Measurements from ENCODE around the gene GULP1. TPM values are rescaled to one million over a fixed set of nuclear protein-coding genes. Genes with fewer than 3 reads are reported as not detected.

The GULP1 gene
- total and polyA plus RNA-seq, 4 donors, result 25.3 to 78.2 (median 48.2) TPM

DNA sequence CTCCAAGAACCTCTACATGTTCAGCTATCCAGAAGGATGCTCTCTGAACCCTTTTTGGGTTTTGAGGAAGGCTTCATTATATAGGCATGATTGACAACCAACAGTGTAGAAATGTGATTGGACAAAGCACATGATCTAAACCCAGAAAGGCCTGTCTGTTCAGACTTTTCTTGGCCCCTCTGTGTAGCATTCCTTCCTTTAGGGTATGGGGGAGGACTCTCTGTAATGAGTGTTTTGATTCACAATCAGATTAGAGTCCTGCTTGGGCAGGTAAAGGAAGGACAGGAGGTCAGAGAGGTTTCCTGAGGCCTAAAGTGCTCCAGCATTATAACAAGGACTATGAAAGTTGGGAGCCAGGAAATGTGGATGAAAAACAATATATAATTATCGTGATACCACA, 13.6 kb downstream of the GULP1 start:
- no peak for DNase-seq (ENCODE audit: low read depth in 4 of 6, low spot score in 6 of 6)
- Histone ChIP-seq H3K27me3 (ENCODE audit: control insufficient read depth, insufficient read depth, low read length) (no peaks in the 10 kb centered on the region), H3K27ac (ENCODE audit: low read depth, low read length) (no peak overlapping the region), H3K36me3 (ENCODE audit: control insufficient read depth, insufficient read depth, low read length) (no peaks in the 10 kb centered on the region), H3K4me3 (ENCODE audit: low read depth, low read length) (no peak overlapping the region), H3K9me3 (ENCODE audit: control insufficient read depth, insufficient read depth, low read length) (no peaks in the 10 kb centered on the region), H3K4me1 (ENCODE audit: control insufficient read depth, insufficient read depth, low read length) (no peaks in the 10 kb centered on the region)
- no CpG with 5 or more reads among the region's 1 CpG for WGBS (ENCODE audit: insufficient coverage)

DNA sequence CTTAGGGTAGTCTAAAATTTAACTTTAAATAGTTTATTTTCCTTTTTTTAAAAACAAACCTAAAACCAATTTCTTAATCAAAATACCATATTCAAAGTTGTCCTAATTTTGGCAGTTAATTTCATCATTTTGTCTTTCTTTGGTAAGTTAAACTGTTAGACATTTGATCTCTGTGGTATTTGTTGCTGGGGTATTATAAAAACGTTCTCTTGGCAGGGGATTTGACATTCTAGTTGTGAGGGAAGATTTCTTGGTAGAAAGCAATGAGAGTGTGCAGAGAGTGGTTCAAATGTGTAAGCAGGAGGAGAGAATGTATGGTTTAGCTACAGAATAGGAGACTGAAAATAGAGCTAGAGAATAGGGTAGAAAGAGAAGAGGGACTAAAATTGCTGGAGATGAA, 14.6 kb downstream of the GULP1 start:
- no peak for DNase-seq (ENCODE audit: low read depth in 4 of 6, low spot score in 6 of 6)
- no peak overlapping the region for H3K4me3 ChIP-seq (ENCODE audit: low read depth, low read length)
- H3K9me3 ChIP-seq (ENCODE audit: control insufficient read depth, insufficient read depth, low read length), result no peaks in the 10 kb centered on the region
- H3K36me3 ChIP-seq (ENCODE audit: control insufficient read depth, insufficient read depth, low read length), result no peaks in the 10 kb centered on the region
- H3K27me3 ChIP-seq (ENCODE audit: control insufficient read depth, insufficient read depth, low read length), result no peaks in the 10 kb centered on the region
- 8% methylated on average over 1 of the region's 1 CpG for WGBS (ENCODE audit: insufficient coverage)
- H3K27ac ChIP-seq (ENCODE audit: low read depth, low read length), result no peak overlapping the region
- H3K4me1 ChIP-seq (ENCODE audit: control insufficient read depth, insufficient read depth, low read length), result no peaks in the 10 kb centered on the region

DNA sequence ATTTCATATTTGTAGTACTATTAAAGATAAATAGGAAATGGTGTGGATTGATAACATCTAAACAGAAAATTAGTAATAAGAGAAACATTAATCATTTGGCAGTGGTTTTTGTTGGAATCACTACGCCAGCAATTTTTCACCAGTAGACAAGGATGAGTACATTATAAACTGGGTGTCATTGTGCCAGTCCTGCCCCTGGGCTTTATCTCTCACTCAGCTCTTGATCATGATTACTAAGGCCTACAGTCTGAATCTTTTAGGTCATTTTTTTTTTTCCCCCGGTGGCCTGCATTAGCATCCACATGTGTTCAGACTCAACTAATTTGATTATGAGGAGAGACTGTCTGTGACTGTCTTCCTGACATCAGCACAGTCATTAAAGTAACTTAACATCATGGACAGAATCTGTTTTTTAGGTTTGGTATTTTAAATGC, 16.2 kb downstream of the GULP1 start:
- H3K4me1 ChIP-seq (ENCODE audit: control insufficient read depth, insufficient read depth, low read length), result no peaks in the 10 kb centered on the region
- H3K4me3 ChIP-seq (ENCODE audit: low read depth, low read length), result no peak overlapping the region
- H3K27ac ChIP-seq (ENCODE audit: low read depth, low read length), result no peak overlapping the region
- H3K9me3 ChIP-seq (ENCODE audit: control insufficient read depth, insufficient read depth, low read length), result no peaks in the 10 kb centered on the region
- no peaks in the 10 kb centered on the region for H3K27me3 ChIP-seq (ENCODE audit: control insufficient read depth, insufficient read depth, low read length)
- WGBS (ENCODE audit: insufficient coverage), result no CpG with 5 or more reads among the region's 2 CpGs
- no peaks in the 10 kb centered on the region for H3K36me3 ChIP-seq (ENCODE audit: control insufficient read depth, insufficient read depth, low read length)
- no peak for DNase-seq (ENCODE audit: low read depth in 4 of 6, low spot score in 6 of 6)

DNA sequence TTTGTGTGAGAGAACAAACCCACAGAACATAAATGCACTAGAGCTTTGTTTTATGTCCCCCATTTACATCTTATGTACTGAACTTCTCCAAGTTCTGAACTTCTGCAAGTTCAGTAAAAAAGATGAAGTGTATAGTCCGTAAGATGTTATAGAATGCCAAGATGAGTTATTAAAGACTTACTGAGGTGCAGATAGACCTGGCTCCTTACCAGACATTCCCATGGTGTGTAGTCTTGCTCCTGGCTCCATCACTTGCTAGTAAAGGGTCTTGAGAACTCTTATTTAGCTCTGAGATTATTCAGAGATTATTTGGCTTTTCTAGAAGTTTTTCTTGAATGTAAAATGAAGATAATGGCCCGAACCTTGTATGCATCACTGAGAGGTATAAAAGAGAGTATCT, 16.8 kb downstream of the GULP1 start:
- WGBS (ENCODE audit: insufficient coverage), result 40% methylated on average over 2 of the region's 2 CpGs
- Histone ChIP-seq H3K36me3 (ENCODE audit: control insufficient read depth, insufficient read depth, low read length) (no peaks in the 10 kb centered on the region), H3K4me3 (ENCODE audit: low read depth, low read length) (no peak overlapping the region), H3K9me3 (ENCODE audit: control insufficient read depth, insufficient read depth, low read length) (no peaks in the 10 kb centered on the region), H3K27me3 (ENCODE audit: control insufficient read depth, insufficient read depth, low read length) (no peaks in the 10 kb centered on the region), H3K4me1 (ENCODE audit: control insufficient read depth, insufficient read depth, low read length) (no peaks in the 10 kb centered on the region), H3K27ac (ENCODE audit: low read depth, low read length) (no peak overlapping the region)
- DNase-seq (ENCODE audit: low read depth in 4 of 6, low spot score in 6 of 6), result no peak

DNA sequence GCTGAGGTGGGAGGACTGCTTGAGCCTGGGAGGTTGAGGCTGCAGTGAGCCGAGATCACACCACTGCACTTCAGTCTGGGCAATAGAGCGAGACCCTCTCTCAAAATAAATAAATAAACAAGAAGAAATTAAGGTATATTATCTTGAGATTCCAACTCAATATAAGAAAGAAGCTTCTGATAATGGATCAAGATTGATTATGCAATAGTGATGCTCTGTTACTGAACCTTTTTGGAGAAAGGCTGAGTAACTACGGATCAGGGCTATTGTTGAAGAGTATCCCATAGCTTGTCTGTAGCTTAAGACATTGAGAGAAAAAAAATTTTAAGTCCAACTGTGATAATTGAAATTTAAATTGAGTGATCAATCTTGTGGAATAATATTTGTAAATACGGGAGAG, 17.7 kb downstream of the GULP1 start:
- 100% methylated on average over 1 of the region's 4 CpGs for WGBS (ENCODE audit: insufficient coverage)
- no peak for DNase-seq (ENCODE audit: low read depth in 4 of 6, low spot score in 6 of 6)
- Histone ChIP-seq H3K27ac (ENCODE audit: low read depth, low read length) (no peak overlapping the region), H3K4me1 (ENCODE audit: control insufficient read depth, insufficient read depth, low read length) (no peaks in the 10 kb centered on the region), H3K4me3 (ENCODE audit: low read depth, low read length) (no peak overlapping the region), H3K9me3 (ENCODE audit: control insufficient read depth, insufficient read depth, low read length) (no peaks in the 10 kb centered on the region), H3K27me3 (ENCODE audit: control insufficient read depth, insufficient read depth, low read length) (no peaks in the 10 kb centered on the region), H3K36me3 (ENCODE audit: control insufficient read depth, insufficient read depth, low read length) (no peaks in the 10 kb centered on the region)

GRCh38 chr2:188314314-188315054, 22.8 kb downstream of the GULP1 start:
- 100% methylated on average over 1 of the region's 6 CpGs for WGBS (ENCODE audit: insufficient coverage)
- no peak for DNase-seq (ENCODE audit: low read depth in 4 of 6, low spot score in 6 of 6)
- no peaks in the 10 kb centered on the region for H3K27me3 ChIP-seq (ENCODE audit: control insufficient read depth, insufficient read depth, low read length)
- peaks cover 2% of the 10 kb centered on the region for H3K9me3 ChIP-seq (ENCODE audit: control insufficient read depth, insufficient read depth, low read length)
- H3K36me3 ChIP-seq (ENCODE audit: control insufficient read depth, insufficient read depth, low read length), result no peaks in the 10 kb centered on the region
- H3K4me1 ChIP-seq (ENCODE audit: control insufficient read depth, insufficient read depth, low read length), result no peaks in the 10 kb centered on the region
- no peak overlapping the region for H3K27ac ChIP-seq (ENCODE audit: low read depth, low read length)
- H3K4me3 ChIP-seq (ENCODE audit: low read depth, low read length), result no peak overlapping the region

DNA sequence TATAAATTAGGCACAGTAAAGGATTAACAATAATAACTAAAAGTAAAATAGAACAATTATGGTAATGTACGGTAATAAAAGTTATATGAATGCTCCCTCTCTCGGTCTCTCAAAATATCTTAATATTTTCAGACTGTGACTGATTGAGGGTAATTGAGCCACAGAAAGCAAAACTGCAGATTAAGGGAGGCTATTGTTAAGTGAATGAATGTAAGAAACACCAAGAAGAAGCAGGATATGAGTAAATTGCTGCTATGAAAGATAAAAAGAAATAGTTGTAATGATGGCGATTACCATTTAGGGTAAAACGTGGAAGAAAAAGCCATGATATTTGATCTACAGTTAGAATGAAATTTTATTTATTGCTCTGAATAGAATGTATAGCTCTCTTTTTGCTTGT, 24.1 kb downstream of the GULP1 start:
- H3K9me3 ChIP-seq (ENCODE audit: control insufficient read depth, insufficient read depth, low read length), result peaks cover 2% of the 10 kb centered on the region
- H3K27ac ChIP-seq (ENCODE audit: low read depth, low read length), result peak overlapping the region; percentile 33
- no peaks in the 10 kb centered on the region for H3K27me3 ChIP-seq (ENCODE audit: control insufficient read depth, insufficient read depth, low read length)
- no peak for DNase-seq (ENCODE audit: low read depth in 4 of 6, low spot score in 6 of 6)
- H3K36me3 ChIP-seq (ENCODE audit: control insufficient read depth, insufficient read depth, low read length), result no peaks in the 10 kb centered on the region
- H3K4me1 ChIP-seq (ENCODE audit: control insufficient read depth, insufficient read depth, low read length), result no peaks in the 10 kb centered on the region
- H3K4me3 ChIP-seq (ENCODE audit: low read depth, low read length), result no peak overlapping the region
- 100% methylated on average over 1 of the region's 4 CpGs for WGBS (ENCODE audit: insufficient coverage)

DNA sequence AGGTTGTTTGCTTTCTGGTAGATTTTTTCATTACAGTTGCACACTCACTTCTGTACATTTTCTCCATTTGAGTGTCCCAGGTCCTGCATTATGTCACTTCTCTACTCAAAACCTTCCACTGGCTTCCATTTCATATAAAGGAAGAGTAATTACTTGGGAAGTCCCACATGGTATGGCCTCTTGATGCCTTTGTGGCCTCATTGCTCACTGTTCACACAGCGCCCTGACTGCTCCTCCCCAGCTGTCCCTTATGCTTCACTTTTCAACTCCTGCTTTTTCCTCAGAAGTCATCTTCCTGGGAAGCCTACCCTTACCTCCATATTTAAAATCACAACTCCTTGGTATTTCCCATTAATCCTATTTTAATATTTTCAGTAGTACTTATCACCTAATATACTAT, 24.7 kb downstream of the GULP1 start:
- H3K4me3 ChIP-seq (ENCODE audit: low read depth, low read length), result no peak overlapping the region
- WGBS (ENCODE audit: insufficient coverage), result 100% methylated on average over 1 of the region's 1 CpG
- H3K36me3 ChIP-seq (ENCODE audit: control insufficient read depth, insufficient read depth, low read length), result no peaks in the 10 kb centered on the region

DNA sequence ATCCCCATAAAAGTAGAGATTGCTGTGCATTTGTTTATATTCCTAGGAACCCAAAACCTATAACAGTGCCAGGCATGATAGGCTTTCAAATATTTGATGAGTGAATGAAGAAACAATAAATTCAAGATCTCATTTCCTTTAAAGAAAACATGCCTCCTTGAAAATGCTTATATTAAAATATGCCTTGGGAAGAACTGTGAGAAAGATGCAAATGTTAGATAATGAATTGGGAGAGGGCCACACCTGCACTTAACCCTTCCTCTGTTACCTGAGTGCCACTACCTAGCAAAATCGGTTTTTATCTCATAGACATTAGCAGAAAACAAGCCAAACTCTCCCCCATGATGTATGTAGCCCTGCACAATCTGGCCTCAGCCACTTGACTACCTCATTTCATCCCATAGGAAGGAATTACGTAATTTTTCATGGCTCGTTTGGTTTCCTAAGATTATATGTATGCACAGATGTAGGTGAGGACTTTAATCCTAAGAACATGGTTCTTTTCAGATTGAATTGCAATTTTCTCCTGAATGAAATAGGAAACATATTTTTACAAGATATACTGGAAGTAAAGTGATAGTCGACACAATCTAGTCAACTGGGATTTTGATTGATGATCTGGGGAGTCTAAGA, 25.2 kb downstream of the GULP1 start:
- 80% methylated on average over 1 of the region's 4 CpGs for WGBS (ENCODE audit: insufficient coverage)
- no peaks in the 10 kb centered on the region for H3K36me3 ChIP-seq (ENCODE audit: control insufficient read depth, insufficient read depth, low read length)
- no peaks in the 10 kb centered on the region for H3K4me1 ChIP-seq (ENCODE audit: control insufficient read depth, insufficient read depth, low read length)
- peaks cover 2% of the 10 kb centered on the region for H3K9me3 ChIP-seq (ENCODE audit: control insufficient read depth, insufficient read depth, low read length)
- no peak overlapping the region for H3K27ac ChIP-seq (ENCODE audit: low read depth, low read length)
- no peak for DNase-seq (ENCODE audit: low read depth in 4 of 6, low spot score in 6 of 6)
- no peaks in the 10 kb centered on the region for H3K27me3 ChIP-seq (ENCODE audit: control insufficient read depth, insufficient read depth, low read length)
- no peak overlapping the region for H3K4me3 ChIP-seq (ENCODE audit: low read depth, low read length)

More for the DNA sequence above, 24.7 kb downstream of the GULP1 start:
- DNase-seq (ENCODE audit: low read depth in 4 of 6, low spot score in 6 of 6), result no peak
- Histone ChIP-seq H3K9me3 (ENCODE audit: control insufficient read depth, insufficient read depth, low read length) (peaks cover 2% of the 10 kb centered on the region), H3K27ac (ENCODE audit: low read depth, low read length) (no peak overlapping the region), H3K27me3 (ENCODE audit: control insufficient read depth, insufficient read depth, low read length) (no peaks in the 10 kb centered on the region), H3K4me1 (ENCODE audit: control insufficient read depth, insufficient read depth, low read length) (no peaks in the 10 kb centered on the region)

GRCh38 chr2:188318161-188318749, 26.6 kb downstream of the GULP1 start:
- 83% methylated on average over 1 of the region's 4 CpGs for WGBS (ENCODE audit: insufficient coverage)
- Histone ChIP-seq H3K4me1 (ENCODE audit: control insufficient read depth, insufficient read depth, low read length) (no peaks in the 10 kb centered on the region), H3K27ac (ENCODE audit: low read depth, low read length) (no peak overlapping the region), H3K9me3 (ENCODE audit: control insufficient read depth, insufficient read depth, low read length) (peaks cover 2% of the 10 kb centered on the region), H3K27me3 (ENCODE audit: control insufficient read depth, insufficient read depth, low read length) (no peaks in the 10 kb centered on the region), H3K36me3 (ENCODE audit: control insufficient read depth, insufficient read depth, low read length) (no peaks in the 10 kb centered on the region), H3K4me3 (ENCODE audit: low read depth, low read length) (no peak overlapping the region)
- no peak for DNase-seq (ENCODE audit: low read depth in 4 of 6, low spot score in 6 of 6)

All from spinal cord (tissue), 10 donors.